NCI-H510A treated with DMSO at 0.1 percent for 48 hours (cell line): Measurements from ENCODE around the gene TGFA.

Experiments
- DNase-seq: peaks from one replicate; lab custom pipeline; 2025; lab: John Stamatoyannopoulos, UW

TGFA gene

GRCh38 chr2:70552501-70553333 lies 909 bp downstream of the TGFA start:
- peak; percentile 53 for DNase-seq

- no peak for DNase-seq
Observed at GRCh38 chr2:70551167-70551566, 2.5 kb downstream of the TGFA start.

- no peak for DNase-seq
Observed at GRCh38 chr2:70549962-70550361, 3.7 kb downstream of the TGFA start.

- no peak for DNase-seq
Observed at GRCh38 chr2:70549064-70549710, 4.4 kb downstream of the TGFA start.

GRCh38 chr2:70548233-70548632 lies 5.4 kb downstream of the TGFA start:
- no peak for DNase-seq

GRCh38 chr2:70546885-70547284 lies 6.7 kb downstream of the TGFA start:
- no peak for DNase-seq

GRCh38 chr2:70546376-70546775 lies 7.2 kb downstream of the TGFA start:
- DNase-seq, result no peak

GRCh38 chr2:70541481-70542020 lies 12.1 kb downstream of the TGFA start:
- no peak for DNase-seq

GRCh38 chr2:70537840-70538239 lies 15.8 kb downstream of the TGFA start:
- DNase-seq, result no peak

GRCh38 chr2:70536517-70537055 lies 17.0 kb downstream of the TGFA start:
- DNase-seq, result no peak

GRCh38 chr2:70535573-70535972 lies 18.1 kb downstream of the TGFA start:
- no peak for DNase-seq

- no peak for DNase-seq
Observed at GRCh38 chr2:70534183-70534836, 19.3 kb downstream of the TGFA start.

GRCh38 chr2:70532244-70532935 lies 21.2 kb downstream of the TGFA start:
- DNase-seq, result no peak

- DNase-seq, result no peak
Observed at GRCh38 chr2:70531419-70532086, 22.1 kb downstream of the TGFA start.

- no peak for DNase-seq
Observed at GRCh38 chr2:70529610-70530009, 24.0 kb downstream of the TGFA start.

- DNase-seq, result no peak
Observed at GRCh38 chr2:70528929-70529328, 24.7 kb downstream of the TGFA start.

GRCh38 chr2:70528276-70528675 lies 25.4 kb downstream of the TGFA start:
- no peak for DNase-seq

GRCh38 chr2:70527447-70528080 lies 26.1 kb downstream of the TGFA start:
- no peak for DNase-seq

- no peak for DNase-seq
Observed at GRCh38 chr2:70526126-70526525, 27.5 kb downstream of the TGFA start.

- no peak for DNase-seq
Observed at GRCh38 chr2:70525032-70525431, 28.6 kb downstream of the TGFA start.
